ENCODE data around the gene AXIN1.

DNA sequence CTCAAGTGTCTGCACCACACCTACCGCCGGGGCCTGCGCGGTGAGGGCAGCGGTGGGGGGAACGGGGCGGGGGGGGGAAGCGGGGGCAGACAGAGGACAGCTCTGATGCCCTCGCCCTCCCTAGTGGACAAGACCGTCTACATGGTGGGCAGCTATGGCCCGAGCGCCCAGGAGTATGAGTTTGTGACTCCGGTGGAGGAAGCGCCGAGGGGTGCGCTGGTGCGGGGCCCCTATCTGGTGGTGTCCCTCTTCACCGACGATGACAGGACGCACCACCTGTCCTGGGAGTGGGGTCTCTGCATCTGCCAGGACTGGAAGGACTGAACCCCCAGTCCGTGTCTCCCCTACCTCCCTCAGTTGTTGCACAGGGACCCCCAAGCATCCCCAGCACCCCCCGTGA, 70.0 kb downstream of the AXIN1 start:
- TF ChIP-seq, protein P1, sequence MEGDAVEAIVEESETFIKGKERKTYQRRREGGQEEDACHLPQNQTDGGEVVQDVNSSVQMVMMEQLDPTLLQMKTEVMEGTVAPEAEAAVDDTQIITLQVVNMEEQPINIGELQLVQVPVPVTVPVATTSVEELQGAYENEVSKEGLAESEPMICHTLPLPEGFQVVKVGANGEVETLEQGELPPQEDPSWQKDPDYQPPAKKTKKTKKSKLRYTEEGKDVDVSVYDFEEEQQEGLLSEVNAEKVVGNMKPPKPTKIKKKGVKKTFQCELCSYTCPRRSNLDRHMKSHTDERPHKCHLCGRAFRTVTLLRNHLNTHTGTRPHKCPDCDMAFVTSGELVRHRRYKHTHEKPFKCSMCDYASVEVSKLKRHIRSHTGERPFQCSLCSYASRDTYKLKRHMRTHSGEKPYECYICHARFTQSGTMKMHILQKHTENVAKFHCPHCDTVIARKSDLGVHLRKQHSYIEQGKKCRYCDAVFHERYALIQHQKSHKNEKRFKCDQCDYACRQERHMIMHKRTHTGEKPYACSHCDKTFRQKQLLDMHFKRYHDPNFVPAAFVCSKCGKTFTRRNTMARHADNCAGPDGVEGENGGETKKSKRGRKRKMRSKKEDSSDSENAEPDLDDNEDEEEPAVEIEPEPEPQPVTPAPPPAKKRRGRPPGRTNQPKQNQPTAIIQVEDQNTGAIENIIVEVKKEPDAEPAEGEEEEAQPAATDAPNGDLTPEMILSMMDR (conservative IDR thresholded peaks at IDR 0.05 in 1 of 2, IDR thresholded peaks at IDR 0.05 in 1 of 2; ENCODE audit: low read depth in 1 of 2, low read length in 2 of 2) = no peak
- TF ChIP-seq EZH2 (IDR thresholded peaks at IDR 0.05; ENCODE audit: low read length, missing control alignments) = no peak
